Lung (tissue), 12 donors: ENCODE measurements around the gene IRF5. TPM values are rescaled to one million over a fixed set of nuclear protein-coding genes. Genes with fewer than 3 reads are reported as not detected.

Experiments used
- ATAC-seq: fragments of 200-7000 bp; cut with Tn5 transposase; one replicate; pipeline ENCODE4 v1.9.1; 2020; ENCODE audit warnings: moderate number of reproducible peaks; ENCODE audit not compliant: insufficient read depth, low FRiP score
- DNase-seq, 3 donors: peaks; one replicate each; pipeline ENCODE4 v3.0.0-alpha.2; 2013 to 2017
- H3K27ac ChIP-seq, 2 donors: one replicate each; pipeline ENCODE4 v1.5.1; 2013; ENCODE audit warnings: mild to moderate bottlenecking in 2 of 2, moderate library complexity in 2 of 2, control low read depth in 1 of 2, inconsistent platforms in 1 of 2, low read depth in 1 of 2, low read length in 1 of 2
- H3K27me3 ChIP-seq, 3 donors: one replicate each; pipeline ENCODE4 v1.5.1; 2013; ENCODE audit warnings: low read length in 2 of 3; ENCODE audit not compliant: control insufficient read depth in 3 of 3, insufficient read depth in 3 of 3
- H3K36me3 ChIP-seq, 4 donors: one replicate each; pipeline ENCODE4 v1.5.1; 2013; ENCODE audit warnings: low read length in 4 of 4, mild to moderate bottlenecking in 1 of 4, moderate library complexity in 1 of 4; ENCODE audit not compliant: control insufficient read depth in 4 of 4, insufficient read depth in 4 of 4
- H3K4me1 ChIP-seq, 5 donors: one replicate each; pipeline ENCODE4 v1.5.1; 2013; ENCODE audit warnings: low read length in 5 of 5, mild to moderate bottlenecking in 2 of 5, moderate library complexity in 1 of 5; ENCODE audit not compliant: control insufficient read depth in 5 of 5, insufficient read depth in 5 of 5
- H3K4me3 ChIP-seq: one replicate; pipeline ENCODE4 v1.5.1; 2013; ENCODE audit warnings: mild to moderate bottlenecking, control low read depth, moderate library complexity
- H3K9ac ChIP-seq, 2 donors: one replicate each; pipeline ENCODE4 v1.5.1; 2013; ENCODE audit warnings: low read length in 2 of 2, control low read depth in 1 of 2; ENCODE audit not compliant: insufficient read depth in 1 of 2
- H3K9me3 ChIP-seq, 4 donors: one replicate each; pipeline ENCODE4 v1.5.1; 2013; ENCODE audit warnings: low read length in 3 of 4, mild to moderate bottlenecking in 1 of 4, moderate library complexity in 1 of 4; ENCODE audit not compliant: control insufficient read depth in 4 of 4, insufficient read depth in 3 of 4
- WGBS, 2 donors: extraction: QIAGEN DNeasy Blood & Tissue Kit; methylation state at CpG; one replicate each; pipeline ENCODE4 v1.1.7; 2013; 5-methylcytosine and 5-hydroxymethylcytosine counted together
- polyA plus RNA-seq, 2 donors: library from polyadenylated mRNA; stranded (reverse); fragments of 200-250 nt; gene quantifications; one replicate each; pipeline ENCODE4 v1.2.1, GENCODE V29; 2013
- total RNA-seq, 2 donors: library from RNA; depleted of rRNA in 1 of 2; stranded (reverse); fragments of >200 nt in 1 of 2; gene quantifications; one replicate each; pipeline ENCODE4 v1.2.1, GENCODE V29; 2014 to 2021
- TF ChIP-seq, protein P1 (sequence below): IDR thresholded peaks from 2 replicates; pipeline ENCODE4 v1.5.1; 2012; ENCODE audit warnings: mild to moderate bottlenecking; ENCODE audit errors: control extremely low read depth, extremely low read depth
- donor health status: control.
- donor health status: control.
- donor health status: Bipolar disorder and iron deficiency.
- donor health status: healthy.
- donor health status: DM: yes; HTN: yes; CAD: no.

Gene IRF5
- total and polyA plus RNA-seq, 4 donors: 6.0 to 34.1 (median 24.2) TPM

GRCh38 chr7:128889121-128889520, 48.6 kb upstream of the IRF5 start:
- no peaks in the 10 kb centered on the region for H3K9me3 ChIP-seq
- H3K4me1 ChIP-seq: peaks cover 0 to 3% (median 0%) of the 10 kb centered on the region in 5 donors
- peaks cover 0 to 14% (median 0%) of the 10 kb centered on the region in 3 donors for H3K27me3 ChIP-seq
- H3K27ac ChIP-seq: no peak overlapping the region
- DNase-seq (no peak), ATAC-seq (no peak)
- no peak overlapping the region for H3K9ac ChIP-seq
- WGBS, 2 donors: 71 to 75% methylated on average over 8 of the region's 8 CpGs
- H3K4me3 ChIP-seq: no peak overlapping the region
- TF ChIP-seq, protein P1, sequence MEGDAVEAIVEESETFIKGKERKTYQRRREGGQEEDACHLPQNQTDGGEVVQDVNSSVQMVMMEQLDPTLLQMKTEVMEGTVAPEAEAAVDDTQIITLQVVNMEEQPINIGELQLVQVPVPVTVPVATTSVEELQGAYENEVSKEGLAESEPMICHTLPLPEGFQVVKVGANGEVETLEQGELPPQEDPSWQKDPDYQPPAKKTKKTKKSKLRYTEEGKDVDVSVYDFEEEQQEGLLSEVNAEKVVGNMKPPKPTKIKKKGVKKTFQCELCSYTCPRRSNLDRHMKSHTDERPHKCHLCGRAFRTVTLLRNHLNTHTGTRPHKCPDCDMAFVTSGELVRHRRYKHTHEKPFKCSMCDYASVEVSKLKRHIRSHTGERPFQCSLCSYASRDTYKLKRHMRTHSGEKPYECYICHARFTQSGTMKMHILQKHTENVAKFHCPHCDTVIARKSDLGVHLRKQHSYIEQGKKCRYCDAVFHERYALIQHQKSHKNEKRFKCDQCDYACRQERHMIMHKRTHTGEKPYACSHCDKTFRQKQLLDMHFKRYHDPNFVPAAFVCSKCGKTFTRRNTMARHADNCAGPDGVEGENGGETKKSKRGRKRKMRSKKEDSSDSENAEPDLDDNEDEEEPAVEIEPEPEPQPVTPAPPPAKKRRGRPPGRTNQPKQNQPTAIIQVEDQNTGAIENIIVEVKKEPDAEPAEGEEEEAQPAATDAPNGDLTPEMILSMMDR: no peak
- H3K36me3 ChIP-seq: no peaks in the 10 kb centered on the region

DNA sequence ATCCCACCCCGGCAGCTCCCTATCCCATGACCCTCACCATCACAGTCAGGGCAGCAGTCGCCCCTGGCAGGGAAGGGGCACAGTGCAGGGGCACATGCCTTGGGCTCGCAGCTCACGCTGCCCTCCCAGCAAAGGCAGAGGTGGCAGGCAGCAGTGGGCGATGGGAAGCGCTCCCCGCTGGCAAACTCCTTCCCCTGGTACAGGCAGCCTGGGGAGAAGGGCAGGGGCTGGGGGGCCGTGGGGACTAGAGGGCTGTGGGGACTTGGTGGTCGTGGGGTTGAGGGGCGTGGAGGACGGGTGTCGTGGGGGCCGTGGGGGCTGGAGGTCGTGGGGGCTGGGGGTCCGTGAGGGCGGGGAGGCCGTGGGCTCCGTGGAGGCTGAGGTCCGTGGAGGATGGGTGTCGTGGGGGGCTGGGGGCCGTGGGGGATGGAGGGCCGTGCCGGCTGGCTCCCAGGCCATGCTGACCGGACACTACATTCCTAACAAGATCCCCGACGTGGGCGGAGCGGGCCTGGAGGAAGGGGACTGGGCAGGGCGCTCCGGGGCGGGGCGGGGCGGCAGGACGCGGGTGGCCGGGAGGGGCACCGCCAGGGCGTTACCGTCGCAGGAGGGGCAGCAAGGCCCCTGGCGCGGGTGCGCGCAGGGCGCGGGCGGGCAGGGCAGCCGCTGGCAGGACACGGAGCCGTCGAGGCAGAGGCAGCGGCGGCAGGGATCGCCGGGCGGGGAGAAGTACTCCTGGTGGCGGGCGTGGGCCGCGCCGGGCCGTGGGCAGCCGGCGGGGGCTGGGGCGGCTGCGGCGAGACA, 47.2 kb upstream of the IRF5 start:
- ATAC-seq (peak; percentile 15), DNase-seq (peak in 1 of 3 donors; percentile 11)
- H3K27me3 ChIP-seq: peaks cover 0 to 12% (median 0%) of the 10 kb centered on the region in 3 donors
- H3K9ac ChIP-seq: no peak overlapping the region
- H3K27ac ChIP-seq: no peak overlapping the region
- 28 to 29% methylated on average over 61 to 67 of the region's 67 CpGs for WGBS, 2 donors
- TF ChIP-seq, protein P1: no peak
- peaks cover 0 to 3% (median 0%) of the 10 kb centered on the region in 5 donors for H3K4me1 ChIP-seq
- no peaks in the 10 kb centered on the region for H3K9me3 ChIP-seq
- H3K36me3 ChIP-seq: no peaks in the 10 kb centered on the region
- no peak overlapping the region for H3K4me3 ChIP-seq

DNA sequence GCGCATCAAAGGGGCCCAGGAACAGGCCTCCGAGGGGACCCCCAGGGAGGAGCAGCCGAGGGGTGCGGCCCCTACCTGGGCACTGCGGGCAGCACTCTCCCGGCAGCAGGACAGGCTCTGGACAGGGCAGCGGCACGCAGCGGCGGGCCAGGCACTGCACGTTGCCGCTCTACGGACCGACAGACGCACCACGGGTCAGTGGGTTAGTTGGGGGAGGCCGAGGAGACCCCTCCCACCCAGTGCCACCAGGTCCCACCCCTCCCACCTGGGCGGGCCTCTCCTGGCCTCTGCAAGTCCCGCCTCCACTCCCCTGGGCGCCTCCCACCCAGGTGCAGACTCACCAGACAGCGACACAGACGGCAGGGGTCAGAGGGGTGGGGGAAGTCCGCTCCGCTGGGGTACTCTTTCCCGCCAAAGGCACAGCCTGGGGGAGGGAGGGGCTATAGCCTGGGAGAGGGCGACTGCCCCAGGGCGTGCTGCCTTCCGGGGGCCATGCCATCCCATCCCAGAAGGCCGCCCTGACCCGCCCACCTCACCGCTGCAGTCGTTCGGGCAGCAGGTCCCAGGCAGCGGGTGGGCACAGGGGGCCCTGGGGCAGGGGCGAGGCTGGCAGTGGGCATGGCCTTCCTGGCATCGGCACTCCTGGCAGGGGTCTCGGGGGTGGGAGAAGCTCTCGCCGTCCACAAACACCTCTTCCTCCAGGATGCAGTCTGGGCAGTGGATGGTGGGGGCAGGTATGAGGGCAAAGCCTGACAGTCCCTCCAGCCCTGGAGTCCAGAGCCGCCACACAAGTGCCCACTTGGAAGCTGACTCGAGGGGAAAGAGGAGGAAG, 46.4 kb upstream of the IRF5 start:
- Histone ChIP-seq H3K4me3 (no peak overlapping the region), H3K4me1 (peaks cover 0 to 3% (median 0%) of the 10 kb centered on the region in 5 donors), H3K27me3 (peaks cover 0 to 12% (median 0%) of the 10 kb centered on the region in 3 donors), H3K27ac (no peak overlapping the region), H3K9ac (no peak overlapping the region), H3K36me3 (no peaks in the 10 kb centered on the region), H3K9me3 (no peaks in the 10 kb centered on the region)
- ATAC-seq: peak; percentile 29
- TF ChIP-seq, protein P1: no peak
- DNase-seq: peak in 1 of 3 donors; percentile 18
- WGBS, 2 donors: 33 to 39% methylated on average over 29 to 41 of the region's 41 CpGs
